GM12874 (cell line): ENCODE data around the gene FAM32A.

Experiments used
- TF ChIP-seq, protein P1 (sequence below): IDR thresholded peaks from 2 replicates; pipeline ENCODE4 v1.5.1; 2011; ENCODE audit warnings: low read depth, mild to moderate bottlenecking, control low read depth, low read length, moderate library complexity; ENCODE audit not compliant: insufficient read depth

FAM32A gene

DNA sequence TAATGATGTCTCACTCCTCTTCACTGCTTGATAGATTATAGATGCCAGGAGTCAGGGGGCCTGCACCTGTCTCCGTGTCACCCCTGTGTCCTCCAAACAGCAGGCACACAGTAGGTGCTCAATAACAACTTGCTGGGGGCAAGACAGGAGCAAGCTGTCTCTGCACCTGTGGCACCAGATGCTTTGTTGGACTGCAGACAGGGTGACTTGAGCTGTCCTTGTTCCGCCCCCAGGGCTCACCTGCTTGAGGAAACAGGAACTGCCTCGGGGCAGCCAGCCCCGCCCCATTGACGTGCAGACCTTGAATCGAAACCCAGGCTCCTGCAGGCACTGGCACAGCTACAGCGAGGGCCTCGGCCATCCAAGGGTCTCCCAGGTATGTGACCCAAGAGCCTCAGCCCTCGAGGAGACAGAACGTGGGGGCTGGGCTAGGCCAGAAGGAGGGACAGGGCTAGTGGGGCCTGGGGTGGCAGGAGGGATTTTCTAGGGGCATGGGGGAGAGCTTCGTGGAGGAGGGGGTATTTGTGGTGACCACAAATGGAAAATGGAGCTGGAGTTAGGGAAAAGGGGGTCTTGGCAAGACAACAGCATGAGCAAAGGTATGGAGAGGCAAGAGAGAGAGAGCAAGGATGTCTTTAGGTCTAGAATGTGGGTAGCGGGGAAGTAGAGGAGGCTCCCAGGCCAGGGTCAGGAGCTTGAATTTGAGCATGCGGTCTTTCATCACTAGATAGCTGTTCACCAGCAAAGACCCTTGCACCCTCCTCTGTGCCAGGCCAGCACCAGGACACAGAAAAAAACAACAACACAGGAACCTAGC, 41.6 kb upstream of the FAM32A start, which contains the start of gene HSH2D:
HSH2D (plus strand) TSS at position 287 of the 817 bp plus-strand sequence. CDS start 5,066 bp downstream, outside the sequence.
- TF ChIP-seq, protein P1, sequence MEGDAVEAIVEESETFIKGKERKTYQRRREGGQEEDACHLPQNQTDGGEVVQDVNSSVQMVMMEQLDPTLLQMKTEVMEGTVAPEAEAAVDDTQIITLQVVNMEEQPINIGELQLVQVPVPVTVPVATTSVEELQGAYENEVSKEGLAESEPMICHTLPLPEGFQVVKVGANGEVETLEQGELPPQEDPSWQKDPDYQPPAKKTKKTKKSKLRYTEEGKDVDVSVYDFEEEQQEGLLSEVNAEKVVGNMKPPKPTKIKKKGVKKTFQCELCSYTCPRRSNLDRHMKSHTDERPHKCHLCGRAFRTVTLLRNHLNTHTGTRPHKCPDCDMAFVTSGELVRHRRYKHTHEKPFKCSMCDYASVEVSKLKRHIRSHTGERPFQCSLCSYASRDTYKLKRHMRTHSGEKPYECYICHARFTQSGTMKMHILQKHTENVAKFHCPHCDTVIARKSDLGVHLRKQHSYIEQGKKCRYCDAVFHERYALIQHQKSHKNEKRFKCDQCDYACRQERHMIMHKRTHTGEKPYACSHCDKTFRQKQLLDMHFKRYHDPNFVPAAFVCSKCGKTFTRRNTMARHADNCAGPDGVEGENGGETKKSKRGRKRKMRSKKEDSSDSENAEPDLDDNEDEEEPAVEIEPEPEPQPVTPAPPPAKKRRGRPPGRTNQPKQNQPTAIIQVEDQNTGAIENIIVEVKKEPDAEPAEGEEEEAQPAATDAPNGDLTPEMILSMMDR, result no peak

DNA sequence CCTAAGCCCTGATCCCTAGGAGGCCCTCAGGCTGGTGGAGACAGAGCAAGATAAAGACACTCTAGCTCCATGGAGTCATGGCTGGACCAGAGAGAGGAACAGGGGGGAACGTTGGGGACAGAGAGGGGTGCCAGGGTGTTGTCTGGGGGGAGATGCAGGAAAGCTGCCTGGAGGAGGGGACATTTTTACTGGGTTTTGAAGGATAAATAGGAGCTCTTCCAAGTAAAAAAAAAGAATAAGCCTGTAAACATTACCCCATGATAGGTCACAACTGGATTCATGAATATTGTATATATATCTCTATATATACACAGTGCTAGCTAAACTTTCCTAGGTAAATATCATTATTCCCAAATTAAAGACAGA, 41.0 kb upstream of the FAM32A start:
- TF ChIP-seq, protein P1, result no peak

DNA sequence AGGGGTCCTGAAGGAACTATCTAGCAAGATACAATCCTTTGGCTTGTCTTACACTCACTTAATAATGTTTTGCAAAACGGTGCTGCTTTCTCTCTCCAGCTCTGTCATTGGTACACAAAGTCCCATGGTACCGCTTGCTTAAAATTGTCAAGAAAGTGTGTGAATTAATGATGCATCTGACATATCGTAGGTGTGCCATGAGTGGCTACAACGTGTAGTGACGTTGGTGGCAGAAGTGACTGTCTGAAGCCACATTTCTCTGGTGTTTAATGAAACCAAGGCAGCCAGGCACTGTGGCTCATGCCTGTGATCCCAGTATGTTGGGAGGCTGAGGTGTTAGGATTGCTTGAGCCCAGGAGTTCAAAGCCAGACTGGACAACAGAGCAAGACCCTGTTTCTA, 39.1 kb upstream of the FAM32A start:
- TF ChIP-seq, protein P1, result no peak

DNA sequence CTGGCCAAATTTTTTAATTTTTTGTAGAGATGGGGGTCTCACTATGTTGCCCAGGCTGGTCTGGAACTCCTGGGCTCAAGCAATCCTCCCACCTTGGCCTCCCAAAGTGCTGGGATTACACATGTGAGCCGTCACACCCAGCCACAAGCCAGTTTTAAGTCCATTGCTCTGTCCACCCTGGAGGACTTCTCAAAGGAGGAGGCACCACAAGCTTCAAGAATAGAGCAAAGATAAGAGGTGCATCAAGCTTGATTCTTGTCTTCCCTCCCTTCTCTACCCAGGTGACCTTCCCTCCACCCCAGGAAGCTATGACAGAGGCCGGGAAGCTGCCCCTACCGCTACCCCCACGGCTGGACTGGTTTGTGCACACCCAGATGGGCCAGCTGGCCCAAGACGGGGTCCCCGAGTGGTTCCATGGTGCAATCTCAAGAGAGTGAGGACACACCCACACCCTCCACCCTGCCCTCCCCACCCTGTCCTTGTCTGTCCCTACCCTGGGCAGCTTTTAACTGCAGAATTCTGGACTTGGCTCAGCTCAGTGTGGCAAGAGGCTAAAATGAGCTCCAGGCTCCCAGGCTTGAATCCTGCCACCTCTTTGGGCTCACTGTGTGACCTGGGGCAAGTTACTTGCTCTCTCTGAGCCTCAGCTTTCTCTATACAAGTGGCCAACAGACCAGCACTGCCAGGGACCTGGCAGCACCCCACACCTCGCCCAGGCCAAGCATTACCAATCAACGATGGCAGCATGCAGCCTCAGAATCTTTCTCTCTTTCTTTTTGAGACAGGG, 36.6 kb upstream of the FAM32A start:
- TF ChIP-seq, protein P1, result no peak

DNA sequence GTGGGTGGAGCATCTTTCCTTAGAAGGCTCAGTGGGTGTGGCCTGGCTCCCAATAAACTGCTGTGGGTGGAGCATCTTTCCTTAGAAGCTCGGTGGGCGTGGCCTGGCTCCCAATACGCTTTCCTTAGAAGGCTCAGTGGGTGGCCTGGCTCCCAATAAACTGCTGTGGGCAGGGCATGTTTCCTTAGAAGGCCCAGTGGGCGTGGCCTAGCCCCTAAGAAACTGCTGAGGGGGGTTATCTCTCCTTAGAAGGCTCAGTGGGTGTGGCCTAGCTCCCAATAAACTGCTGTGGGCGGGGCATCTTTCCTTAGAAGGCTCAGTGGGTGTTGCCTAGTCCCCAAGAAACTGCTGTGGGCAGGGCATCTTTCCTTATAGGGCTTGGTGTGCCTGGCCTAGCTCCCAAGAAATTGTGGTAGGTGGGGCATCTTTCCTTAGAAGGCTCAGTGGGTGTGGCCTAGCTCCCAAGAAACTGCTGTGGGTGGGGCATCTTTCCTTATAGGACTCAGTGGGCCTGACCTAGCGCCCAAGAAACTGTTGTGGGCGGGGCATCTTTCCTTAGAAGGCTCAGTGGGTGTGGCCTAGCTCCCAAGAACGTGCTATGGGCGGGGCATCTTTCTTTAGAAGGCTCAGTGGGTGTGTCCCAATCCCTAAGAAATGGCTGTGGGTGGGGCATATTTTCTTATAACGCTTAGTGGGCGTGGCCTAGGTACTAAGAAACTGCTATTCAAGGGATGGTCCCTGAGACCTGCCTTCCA, 31.5 kb upstream of the FAM32A start:
- TF ChIP-seq, protein P1, result no peak

DNA sequence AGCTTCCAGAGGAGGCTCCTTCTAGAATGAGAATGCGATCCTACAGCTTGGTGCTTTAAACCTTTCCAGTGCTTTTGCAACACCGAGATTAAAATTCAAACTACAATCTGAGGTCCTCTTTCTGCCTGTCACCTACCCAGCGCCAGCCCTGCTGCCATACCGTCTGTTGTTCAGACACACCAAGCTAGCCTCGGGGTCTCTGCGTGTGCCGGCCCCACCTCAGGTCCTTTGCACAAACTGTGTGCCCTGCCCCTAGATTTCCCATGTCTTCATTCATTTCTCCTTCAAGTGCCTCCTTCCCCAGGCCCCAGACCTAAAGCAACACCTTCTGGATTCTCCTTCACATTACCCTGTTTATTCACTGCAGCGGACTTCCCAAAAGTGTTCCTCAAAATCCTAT, 30.7 kb upstream of the FAM32A start:
- TF ChIP-seq, protein P1, result no peak

DNA sequence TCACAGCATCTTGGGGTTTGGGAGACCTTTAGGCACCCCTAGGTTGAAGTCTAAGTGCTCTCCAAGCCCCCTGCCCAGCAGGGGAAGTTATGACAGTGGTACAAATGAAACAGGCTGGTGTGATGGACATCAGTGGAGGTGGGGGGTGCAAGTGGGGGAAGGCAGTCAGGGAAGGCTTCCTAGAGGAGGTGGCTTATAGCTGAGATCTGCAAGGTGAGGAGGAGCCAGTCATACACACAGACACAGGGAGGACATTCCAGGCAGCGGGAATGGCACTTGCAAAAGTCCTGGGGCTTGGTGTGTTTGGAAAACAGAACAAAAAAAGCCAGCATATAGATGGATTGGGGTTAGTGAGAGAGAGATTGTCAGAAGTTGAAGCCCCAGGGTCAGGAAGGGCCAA, 30.1 kb upstream of the FAM32A start:
- TF ChIP-seq, protein P1, result no peak
